A549 (cell line): ENCODE data around the gene TRPC3. TPM values are rescaled to one million over a fixed set of nuclear protein-coding genes. Genes with fewer than 3 reads are reported as not detected.
A peak's percentile ranks its signal among the peaks of the same experiment; 100 is the strongest.

Source experiments
- ATAC-seq, 2 experiments: fragments of 200-7000 bp in 1 of 2; fragments of >200 bp in 1 of 2; cut with Nextera tagmentation in 1 of 2; cut with Tn5 transposase in 1 of 2; 3 replicates each; pipeline versions ENCODE4 v1.8.0 to v1.9.1; 2018 to 2020; ENCODE audit warnings: mild to moderate bottlenecking in 1 of 2, moderate library complexity in 1 of 2
- CTCF ChIA-PET: fragments of 300-600 bp; sonication (Branson Sonifier 250); formaldehyde crosslinking; extraction: SDS; loops from one replicate; lab custom pipeline; 2021; ENCODE audit warnings: antibody characterized with exemption, inconsistent platforms; lab: Yijun Ruan, JAX
- POLR2A ChIA-PET: fragments of 350-600 bp; formaldehyde crosslinking; extraction: SDS; loops from one replicate; lab custom pipeline; 2021; ENCODE audit warnings: antibody characterized with exemption, inconsistent platforms; lab: Yijun Ruan, JAX
- DNase-seq, 2 experiments: peaks; one replicate each; pipeline versions ENCODE4 v3.0.0 to v3.0.0-alpha.2; 2011 to 2016; ENCODE audit warnings: low read depth in 1 of 2, low spot score in 1 of 2
- FAIRE-seq: peaks from 2 replicates; lab custom pipeline; 2011; peaks lifted over from hg19 to GRCh38; lab: Jason Lieb, UNC
- H3K27ac ChIP-seq, 2 experiments: fragments of >200 bp; sonication (Bioruptor Twin); formaldehyde crosslinking; 3 replicates each; pipeline ENCODE4 v1.5.1; 2016 to 2017
- H3K4me1 ChIP-seq: fragments of >200 bp; sonication (Bioruptor Twin); formaldehyde crosslinking; 3 replicates; pipeline ENCODE4 v1.6.1; 2016
- H3K4me2 ChIP-seq: fragments of >200 bp; sonication (Bioruptor Twin); formaldehyde crosslinking; 3 replicates; pipeline ENCODE4 v1.6.1; 2016
- H3K4me3 ChIP-seq: fragments of >200 bp; sonication (Bioruptor Twin); formaldehyde crosslinking; 3 replicates; pipeline ENCODE4 v1.5.1; 2016
- H3K9me3 ChIP-seq: fragments of >200 bp; sonication (Bioruptor Twin); formaldehyde crosslinking; 3 replicates; pipeline ENCODE4 v1.6.1; 2016
- CBX2 ChIP-seq: fragments of 200-600 bp; sonication (generic); IDR thresholded peaks from 2 replicates; pipeline ENCODE4 v1.6.1; 2016; ENCODE audit warnings: low read depth, mild to moderate bottlenecking, borderline replicate concordance
- CBX8 ChIP-seq: fragments of 200-600 bp; sonication (generic); IDR thresholded peaks from 2 replicates; pipeline ENCODE4 v1.6.1; 2016
- CEBPB ChIP-seq, 2 experiments: fragments of >200 bp in 1 of 2; sonication (Bioruptor Twin) in 1 of 2; formaldehyde crosslinking in 1 of 2; IDR thresholded peaks; 2 replicates each; pipeline ENCODE4 v1.6.1; 2012 to 2016
- FOSB ChIP-seq: fragments of 250-450 bp; sonication (Bioruptor Pico); IDR thresholded peaks from 2 replicates; pipeline ENCODE4 v1.5.0; 2020; ENCODE audit warnings: mild to moderate bottlenecking, moderate library complexity
- FOSL2 ChIP-seq, 2 experiments: fragments of 450-650 bp in 1 of 2; fragments of >200 bp in 1 of 2; sonication (Bioruptor Twin) in 1 of 2; formaldehyde crosslinking; IDR thresholded peaks; 2 replicates each; pipeline versions ENCODE4 v1.5.0 to v1.6.1; 2016 to 2020; ENCODE audit warnings: mild to moderate bottlenecking in 1 of 2, moderate library complexity in 1 of 2
- FOXS1 ChIP-seq: fragments of 250-450 bp; sonication (Bioruptor Pico); IDR thresholded peaks from 2 replicates; pipeline ENCODE4 v1.5.0; 2020; ENCODE audit warnings: mild to moderate bottlenecking, moderate library complexity
- HDAC2 ChIP-seq: fragments of 200-600 bp; sonication (generic); IDR thresholded peaks from 2 replicates; pipeline ENCODE4 v1.6.1; 2016
- HEYL ChIP-seq: fragments of 250-450 bp; sonication (Bioruptor Pico); IDR thresholded peaks from 2 replicates; pipeline ENCODE4 v1.8.0; 2021; ENCODE audit warnings: mild to moderate bottlenecking, moderate library complexity
- HOXB13 ChIP-seq: fragments of 250-450 bp; sonication (Bioruptor Pico); IDR thresholded peaks from 2 replicates; pipeline ENCODE4 v1.5.0; 2020; ENCODE audit warnings: low read depth, mild to moderate bottlenecking, moderate library complexity
- HOXB5 ChIP-seq: fragments of 250-450 bp; sonication (Bioruptor Pico); IDR thresholded peaks from 2 replicates; pipeline ENCODE4 v1.5.0; 2020; ENCODE audit warnings: mild to moderate bottlenecking, moderate library complexity
- JUN ChIP-seq, 2 experiments: fragments of >200 bp; sonication (Bioruptor Twin); formaldehyde crosslinking; IDR thresholded peaks; 2 replicates in 1 of 2; 3 replicates in 1 of 2; pipeline ENCODE4 v1.6.1; 2016 to 2017
- POLR2A ChIP-seq: IDR thresholded peaks from 2 replicates; pipeline ENCODE4 v1.6.1; 2012; ENCODE audit warnings: mild to moderate bottlenecking, low read length
- RARB ChIP-seq: fragments of 250-450 bp; sonication (Bioruptor Pico); IDR thresholded peaks from 2 replicates; pipeline ENCODE4 v1.8.0; 2021; ENCODE audit warnings: mild to moderate bottlenecking, moderate library complexity
- SREBF2 ChIP-seq: fragments of 450-650 bp; IDR thresholded peaks from 2 replicates; pipeline ENCODE4 v1.6.1; 2014; ENCODE audit warnings: mild to moderate bottlenecking, moderate library complexity
- TFCP2L1 ChIP-seq: fragments of 250-450 bp; sonication (Bioruptor Pico); IDR thresholded peaks from 2 replicates; pipeline ENCODE4 v1.5.0; 2021; ENCODE audit warnings: mild to moderate bottlenecking
- TP53 ChIP-seq: fragments of 250-450 bp; sonication (Bioruptor Pico); IDR thresholded peaks from 2 replicates; pipeline ENCODE4 v1.5.0; 2021; ENCODE audit warnings: mild to moderate bottlenecking, moderate library complexity
- ZNF302 ChIP-seq: fragments of 250-450 bp; sonication (Bioruptor Pico); IDR thresholded peaks from 2 replicates; pipeline ENCODE4 v1.9.0; 2021; ENCODE audit warnings: inconsistent platforms, mild to moderate bottlenecking, moderate library complexity
- WGBS: methylation state at CpG from one replicate; pipeline ENCODE4 v1.1.6; 2017; ENCODE audit errors: missing lambda C conversion rate; 5-methylcytosine and 5-hydroxymethylcytosine counted together
- polyA plus RNA-seq, 4 experiments: library from polyadenylated mRNA; depleted of rRNA in 3 of 4; stranded (reverse); fragments of >200 nt; fragmentation: RNase III in 1 of 4; extraction: RNeasy Plus Mini Kit Qiagen cat#74134 plus additional on column Dnase treatment in 1 of 4; gene quantifications; 2 replicates in 3 of 4; 3 replicates in 1 of 4; pipeline ENCODE4 v1.2.3, GENCODE V29; 2011 to 2017
- TF ChIP-seq, protein P1 (sequence below): IDR thresholded peaks from 2 replicates; pipeline ENCODE4 v1.6.1; 2012
- TF ChIP-seq, protein P2 (sequence below): fragments of >200 bp; sonication (Bioruptor Twin); formaldehyde crosslinking; IDR thresholded peaks from 2 replicates; pipeline ENCODE4 v1.6.1; 2016
- TF ChIP-seq, protein P3 (sequence below): fragments of 450-650 bp; IDR thresholded peaks from 2 replicates; pipeline ENCODE4 v1.6.1; 2014; ENCODE audit warnings: antibody characterized with exemption
- TF ChIP-seq, protein P4 (sequence below): fragments of >200 bp; sonication (Bioruptor Twin); formaldehyde crosslinking; IDR thresholded peaks from 3 replicates; pipeline ENCODE4 v1.5.1; 2016

Gene TRPC3
- polyA plus RNA-seq, 2 of the 4 experiments (the other 2 are of a cell fraction): 0.03 to 0.04 TPM

DNA sequence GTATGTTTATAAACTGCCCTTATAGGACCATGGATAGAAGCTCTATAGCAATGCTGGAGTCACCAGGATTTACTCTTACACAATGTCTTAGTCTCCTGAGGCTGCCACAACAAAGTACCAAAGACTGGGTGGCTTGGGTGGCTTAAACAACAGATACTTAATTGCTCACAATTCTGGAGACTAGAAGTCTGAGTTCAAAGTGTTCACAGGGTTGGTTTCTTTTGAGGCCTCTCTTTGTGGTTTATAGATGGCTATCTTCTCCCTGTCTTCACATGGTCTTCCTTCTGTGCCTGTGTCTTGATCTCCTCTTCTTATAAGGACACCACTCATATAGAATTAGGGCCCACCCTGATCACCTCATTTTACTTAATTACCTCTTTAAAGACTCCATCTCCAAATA is 2.0 kb upstream of the TRPC3 start:
- no peaks in the 10 kb centered on the region for H3K9me3 ChIP-seq
- no peak for ATAC-seq
- no peak for TF ChIP-seq HOXB13 (CRISPR knock-in tag)
- TF ChIP-seq CEBPB (IDR thresholded peaks at IDR 0.05): no peak
- TF ChIP-seq, protein P1, sequence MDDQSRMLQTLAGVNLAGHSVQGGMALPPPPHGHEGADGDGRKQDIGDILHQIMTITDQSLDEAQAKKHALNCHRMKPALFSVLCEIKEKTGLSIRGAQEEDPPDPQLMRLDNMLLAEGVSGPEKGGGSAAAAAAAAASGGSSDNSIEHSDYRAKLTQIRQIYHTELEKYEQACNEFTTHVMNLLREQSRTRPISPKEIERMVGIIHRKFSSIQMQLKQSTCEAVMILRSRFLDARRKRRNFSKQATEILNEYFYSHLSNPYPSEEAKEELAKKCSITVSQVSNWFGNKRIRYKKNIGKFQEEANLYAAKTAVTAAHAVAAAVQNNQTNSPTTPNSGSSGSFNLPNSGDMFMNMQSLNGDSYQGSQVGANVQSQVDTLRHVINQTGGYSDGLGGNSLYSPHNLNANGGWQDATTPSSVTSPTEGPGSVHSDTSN: no peak
- TF ChIP-seq, protein P2, sequence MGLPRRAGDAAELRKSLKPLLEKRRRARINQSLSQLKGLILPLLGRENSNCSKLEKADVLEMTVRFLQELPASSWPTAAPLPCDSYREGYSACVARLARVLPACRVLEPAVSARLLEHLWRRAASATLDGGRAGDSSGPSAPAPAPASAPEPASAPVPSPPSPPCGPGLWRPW: no peak
- no peak for TF ChIP-seq HDAC2
- TF ChIP-seq, protein P3, sequence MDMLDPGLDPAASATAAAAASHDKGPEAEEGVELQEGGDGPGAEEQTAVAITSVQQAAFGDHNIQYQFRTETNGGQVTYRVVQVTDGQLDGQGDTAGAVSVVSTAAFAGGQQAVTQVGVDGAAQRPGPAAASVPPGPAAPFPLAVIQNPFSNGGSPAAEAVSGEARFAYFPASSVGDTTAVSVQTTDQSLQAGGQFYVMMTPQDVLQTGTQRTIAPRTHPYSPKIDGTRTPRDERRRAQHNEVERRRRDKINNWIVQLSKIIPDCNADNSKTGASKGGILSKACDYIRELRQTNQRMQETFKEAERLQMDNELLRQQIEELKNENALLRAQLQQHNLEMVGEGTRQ: no peak
- no peak for TF ChIP-seq HEYL (CRISPR knock-in tag)
- no peak for TF ChIP-seq FOSB (CRISPR knock-in tag)
- no peak for TF ChIP-seq POLR2A
- no peak for TF ChIP-seq SREBF2
- no peak for TF ChIP-seq ZNF302 (CRISPR knock-in tag)
- no peak for TF ChIP-seq TFCP2L1 (CRISPR knock-in tag)
- TF ChIP-seq RARB (CRISPR knock-in tag): no peak
- TF ChIP-seq CBX2: no peak
- no peak for TF ChIP-seq JUN (IDR thresholded peaks at IDR 0.05)
- no peak for TF ChIP-seq HOXB5 (CRISPR knock-in tag)
- no peak for TF ChIP-seq FOXS1 (CRISPR knock-in tag)
- no peak for TF ChIP-seq TP53 (CRISPR knock-in tag)
- TF ChIP-seq, all 56 proteins: peak for 0
- Histone ChIP-seq H3K27ac (no peak overlapping the region), H3K4me1 (no peaks in the 10 kb centered on the region), H3K4me3 (no peak overlapping the region), H3K4me2 (no peak overlapping the region)
- DNase-seq (no peak), FAIRE-seq (no peak)
- CTCF ChIA-PET: no interaction called here
- POLR2A ChIA-PET: no interaction called here

DNA sequence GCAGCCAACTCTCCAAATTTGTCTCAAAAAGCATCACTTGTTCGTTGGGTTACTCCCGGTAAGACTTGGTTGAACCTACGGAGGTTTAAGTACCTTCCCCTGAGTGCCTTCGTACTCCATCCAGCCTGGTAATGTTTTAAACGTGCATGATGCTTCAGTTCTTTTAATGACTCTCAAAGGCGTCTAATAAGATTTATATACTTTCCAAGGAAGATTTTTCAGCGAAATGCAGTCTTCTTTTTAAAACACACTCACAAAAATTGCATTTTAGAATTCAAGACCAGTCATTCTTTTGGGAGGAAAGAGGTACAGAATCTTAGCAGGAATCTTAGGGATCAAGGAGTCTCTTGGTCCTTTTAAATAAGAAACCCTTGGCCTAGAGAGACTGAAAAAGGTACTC is 430 bp upstream of the TRPC3 start:
- no peaks in the 10 kb centered on the region for H3K9me3 ChIP-seq
- POLR2A ChIA-PET: no interaction called here
- no peak overlapping the region; the same call in 2 of the 3 replicates for H3K4me3 ChIP-seq
- no peak overlapping the region; the same call in 2 of the 3 replicates for H3K4me2 ChIP-seq
- TF ChIP-seq FOSL2 (IDR thresholded peaks at IDR 0.05): no peak
- no peak for TF ChIP-seq FOSL2 (CRISPR knock-in tag; IDR thresholded peaks at IDR 0.05)
- TF ChIP-seq, protein P4, sequence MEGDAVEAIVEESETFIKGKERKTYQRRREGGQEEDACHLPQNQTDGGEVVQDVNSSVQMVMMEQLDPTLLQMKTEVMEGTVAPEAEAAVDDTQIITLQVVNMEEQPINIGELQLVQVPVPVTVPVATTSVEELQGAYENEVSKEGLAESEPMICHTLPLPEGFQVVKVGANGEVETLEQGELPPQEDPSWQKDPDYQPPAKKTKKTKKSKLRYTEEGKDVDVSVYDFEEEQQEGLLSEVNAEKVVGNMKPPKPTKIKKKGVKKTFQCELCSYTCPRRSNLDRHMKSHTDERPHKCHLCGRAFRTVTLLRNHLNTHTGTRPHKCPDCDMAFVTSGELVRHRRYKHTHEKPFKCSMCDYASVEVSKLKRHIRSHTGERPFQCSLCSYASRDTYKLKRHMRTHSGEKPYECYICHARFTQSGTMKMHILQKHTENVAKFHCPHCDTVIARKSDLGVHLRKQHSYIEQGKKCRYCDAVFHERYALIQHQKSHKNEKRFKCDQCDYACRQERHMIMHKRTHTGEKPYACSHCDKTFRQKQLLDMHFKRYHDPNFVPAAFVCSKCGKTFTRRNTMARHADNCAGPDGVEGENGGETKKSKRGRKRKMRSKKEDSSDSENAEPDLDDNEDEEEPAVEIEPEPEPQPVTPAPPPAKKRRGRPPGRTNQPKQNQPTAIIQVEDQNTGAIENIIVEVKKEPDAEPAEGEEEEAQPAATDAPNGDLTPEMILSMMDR: no peak
- 0 out of 2 replicates have a peak, but pooled peaks have one; percentile 21 for TF ChIP-seq CBX8
- CTCF ChIA-PET: no interaction called here
- H3K27ac ChIP-seq: no peak overlapping the region
- WGBS: 81% methylated on average over 7 of the region's 7 CpGs
- no peak for DNase-seq
- no peak for FAIRE-seq
- ATAC-seq: no peak
- no peaks in the 10 kb centered on the region for H3K4me1 ChIP-seq
